Amniotic epithelial cell (primary cell): ENCODE data around the gene CD81.

ENCODE experiments used
- DNase-seq: peaks from one replicate; pipeline ENCODE4 v3.0.0-alpha.2; 2010; ENCODE audit warnings: low read depth

Gene CD81

DNA sequence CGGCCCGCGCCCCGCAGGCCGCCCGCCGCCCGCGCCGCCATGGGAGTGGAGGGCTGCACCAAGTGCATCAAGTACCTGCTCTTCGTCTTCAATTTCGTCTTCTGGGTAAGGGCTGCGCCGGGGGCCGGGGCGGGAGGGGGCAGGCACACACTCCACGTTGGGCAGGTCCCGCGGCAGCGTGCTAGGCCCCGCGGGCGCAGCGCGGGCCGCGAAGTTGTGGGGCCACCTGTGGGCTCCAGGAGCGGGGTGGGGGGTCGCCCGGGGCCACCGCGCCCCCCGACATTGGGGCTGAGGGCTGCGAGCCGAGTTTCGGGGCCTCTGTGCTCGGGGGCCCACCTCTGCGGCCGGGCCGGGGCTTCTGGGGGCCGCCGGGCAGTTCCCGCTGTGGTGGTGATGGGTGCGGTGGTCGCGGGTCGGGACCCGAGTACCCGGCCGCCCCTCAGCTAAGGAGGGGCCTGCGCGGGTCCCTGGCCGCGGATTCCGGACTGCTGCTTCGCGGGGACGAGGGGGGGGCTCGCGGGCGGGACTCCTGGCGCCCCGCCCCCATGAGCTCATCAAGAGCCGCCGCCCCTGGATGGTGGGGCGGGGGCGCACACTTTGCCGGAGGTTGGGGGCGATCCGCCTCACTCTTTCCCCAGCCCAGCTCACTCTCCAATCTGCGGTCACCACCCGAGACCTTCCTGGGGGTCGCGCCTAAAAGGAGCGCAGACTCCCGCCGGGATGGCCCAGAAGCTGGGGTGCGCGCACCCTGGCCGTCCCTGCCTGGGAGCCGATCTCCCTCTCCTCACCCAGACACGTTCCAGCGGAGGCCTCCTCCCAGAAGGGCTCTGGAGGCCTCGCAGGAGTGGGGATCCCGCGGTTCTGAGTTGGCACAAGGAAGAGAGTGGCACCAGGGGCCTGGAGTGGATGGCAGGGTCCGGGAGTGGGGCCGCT lies 667 bp downstream of the CD81 start:
- peak; percentile 20 for DNase-seq

DNA sequence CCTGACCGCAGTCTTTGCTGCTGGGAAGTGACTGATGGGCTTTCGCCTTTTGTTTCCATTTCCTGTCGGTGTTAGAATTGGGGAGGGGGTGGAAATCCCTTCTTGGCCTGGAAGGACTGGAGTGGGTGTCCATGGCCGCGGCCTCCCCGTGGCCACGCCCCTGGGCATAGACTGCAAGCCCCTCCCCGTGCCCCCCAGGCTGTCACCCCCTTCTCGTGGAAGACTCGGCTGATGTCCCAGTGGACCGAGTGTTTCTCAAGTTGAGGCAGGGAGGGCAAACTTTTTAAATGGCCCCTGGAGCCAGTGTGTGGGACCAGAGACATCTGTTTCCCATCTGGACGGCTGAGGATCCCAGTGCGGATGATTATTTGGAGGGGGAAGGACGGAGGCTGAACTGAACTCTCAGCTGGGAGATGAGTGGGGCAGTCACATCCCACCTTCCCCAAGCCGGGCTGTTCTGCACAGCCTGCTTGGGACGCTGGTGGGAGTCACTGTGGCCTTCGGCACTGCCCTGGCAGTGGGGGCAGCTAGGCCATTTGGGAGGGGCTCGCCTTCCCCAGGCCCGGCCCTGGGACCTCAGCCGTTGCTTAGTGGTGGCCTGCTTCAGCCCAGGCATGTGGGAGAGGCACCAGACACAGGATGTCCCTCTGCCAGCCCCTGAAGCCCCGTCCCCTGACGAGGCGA lies 1.6 kb downstream of the CD81 start:
- no peak for DNase-seq

DNA sequence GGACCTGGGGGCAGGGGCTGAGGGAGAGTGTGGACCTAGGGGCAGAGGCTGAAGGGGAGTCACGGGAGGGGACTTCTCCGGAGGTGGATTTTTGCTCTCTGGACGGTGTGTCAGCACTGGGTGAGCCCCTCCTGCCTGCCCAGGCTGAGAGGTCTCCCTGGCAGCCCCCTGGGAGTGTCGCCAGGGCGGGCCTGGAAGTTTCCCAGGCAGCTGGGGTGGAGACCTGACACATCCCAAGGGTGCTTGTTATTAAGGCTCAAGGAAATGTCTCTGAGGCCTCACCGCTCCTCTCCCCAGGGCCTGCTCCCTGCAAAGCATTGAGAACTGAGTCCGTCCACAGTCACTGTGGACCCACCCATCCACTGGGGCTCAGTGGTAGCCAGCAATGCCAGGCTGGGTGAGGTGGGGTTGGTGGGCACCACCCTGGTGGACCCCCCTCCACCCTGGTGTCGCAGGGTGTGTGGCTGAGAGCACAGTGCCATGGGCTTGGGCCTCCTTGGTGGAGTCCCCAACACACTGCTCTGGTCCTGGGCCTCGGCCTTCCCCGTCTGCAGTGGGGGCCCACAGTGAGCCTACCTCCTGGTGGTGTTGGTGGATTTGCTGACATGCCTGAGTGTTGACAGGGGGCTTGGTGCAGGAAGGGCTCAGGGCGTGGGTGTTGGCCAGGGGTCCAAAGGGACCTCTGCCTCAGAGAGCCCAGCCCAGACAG lies 2.5 kb downstream of the CD81 start:
- no peak for DNase-seq

DNA sequence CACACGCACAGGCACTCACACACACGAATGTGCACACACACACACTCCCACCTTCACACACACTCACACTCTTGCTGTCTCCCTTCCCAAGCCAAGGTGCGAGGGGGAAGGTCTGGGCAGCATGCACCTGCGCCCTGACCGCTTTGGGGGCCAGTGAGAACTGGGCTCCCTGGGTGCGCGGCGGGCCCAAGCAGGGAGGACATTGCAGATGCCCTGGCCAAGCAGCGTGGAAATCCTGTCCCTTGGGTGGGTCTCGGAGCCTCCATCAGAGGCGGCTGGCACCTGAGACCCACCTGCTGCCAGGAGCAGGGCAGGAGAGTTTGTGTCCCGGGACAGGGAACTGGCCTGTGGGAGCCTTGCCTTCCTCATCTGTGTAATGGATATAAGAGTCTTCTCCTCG lies 3.3 kb downstream of the CD81 start:
- DNase-seq: no peak

DNA sequence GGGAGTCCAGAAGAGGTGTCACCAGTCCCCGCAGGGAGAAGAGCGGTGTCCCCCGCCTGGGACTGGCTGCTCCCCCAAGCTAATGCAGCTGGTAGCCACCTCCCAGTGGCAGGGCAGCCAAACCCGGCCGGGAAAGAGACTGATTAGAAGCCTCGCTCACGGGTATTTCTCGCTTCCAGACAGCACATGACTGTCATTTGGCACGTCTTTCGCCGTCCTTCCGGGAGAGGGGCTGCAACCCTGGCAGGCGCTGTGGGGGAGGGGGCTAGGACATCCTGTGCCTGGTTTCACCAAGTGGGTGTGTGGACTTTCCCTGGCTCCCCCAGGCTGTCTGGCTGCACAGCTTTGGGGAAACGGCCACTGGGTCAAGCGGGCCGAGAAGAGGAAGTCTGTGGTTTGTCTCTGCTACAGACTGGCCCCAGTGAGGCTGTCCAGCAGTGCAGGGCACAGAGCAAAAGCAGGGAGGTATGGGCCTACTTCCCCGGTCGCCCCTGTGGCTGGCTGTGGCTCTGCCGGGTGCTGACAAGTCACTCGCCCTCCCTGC lies 3.8 kb downstream of the CD81 start:
- no peak for DNase-seq

DNA sequence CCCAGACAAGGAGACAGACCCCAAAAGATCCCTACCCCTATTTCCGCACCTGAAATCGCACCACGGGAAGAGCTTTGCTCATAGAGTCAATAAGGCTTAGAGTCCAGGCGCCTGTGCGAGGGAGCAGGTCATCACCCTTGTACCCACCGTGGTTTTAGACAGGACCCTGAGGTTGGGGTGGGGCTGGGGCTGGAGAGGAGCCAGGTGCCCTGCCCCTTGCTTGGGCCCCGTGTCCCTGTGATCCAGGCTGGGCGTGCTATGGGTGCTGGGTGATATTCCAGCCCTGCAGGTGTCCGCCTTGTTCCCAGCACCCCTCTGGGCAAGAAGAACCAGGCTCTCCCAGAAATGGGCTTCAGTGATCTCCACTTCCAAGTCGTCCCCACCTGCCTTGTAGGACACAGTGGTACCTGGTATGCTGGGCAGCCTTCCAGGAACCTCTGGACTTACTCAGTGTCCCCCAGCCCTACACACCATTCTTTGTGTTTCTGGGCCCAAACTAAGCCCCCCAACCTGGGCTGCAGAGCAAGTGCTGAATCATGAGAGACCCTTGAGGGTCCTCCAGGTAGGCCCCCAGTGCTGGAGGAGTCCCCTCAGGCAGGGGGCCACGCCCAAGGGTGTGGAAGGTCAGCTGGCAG lies 4.5 kb downstream of the CD81 start:
- DNase-seq: no peak

DNA sequence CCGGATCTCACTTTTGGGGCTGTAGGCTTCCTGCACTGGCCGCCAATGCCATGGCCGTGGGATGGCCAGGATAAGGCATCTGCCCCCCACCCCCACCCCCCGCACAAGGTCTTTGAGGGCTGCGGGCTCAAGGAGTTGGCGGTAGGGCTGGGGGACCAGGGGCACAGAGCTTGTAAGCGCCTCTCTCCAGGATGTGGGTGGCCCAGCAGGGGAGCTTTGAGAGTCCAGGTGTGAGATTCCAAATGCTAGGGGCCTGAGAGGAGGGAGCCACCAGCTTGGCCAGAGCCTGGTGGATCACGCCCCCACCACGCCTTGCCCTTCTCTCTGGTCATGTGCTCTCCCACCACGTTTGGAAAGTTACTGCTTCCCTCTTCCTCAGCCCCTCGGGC lies 5.0 kb downstream of the CD81 start:
- DNase-seq: no peak

DNA sequence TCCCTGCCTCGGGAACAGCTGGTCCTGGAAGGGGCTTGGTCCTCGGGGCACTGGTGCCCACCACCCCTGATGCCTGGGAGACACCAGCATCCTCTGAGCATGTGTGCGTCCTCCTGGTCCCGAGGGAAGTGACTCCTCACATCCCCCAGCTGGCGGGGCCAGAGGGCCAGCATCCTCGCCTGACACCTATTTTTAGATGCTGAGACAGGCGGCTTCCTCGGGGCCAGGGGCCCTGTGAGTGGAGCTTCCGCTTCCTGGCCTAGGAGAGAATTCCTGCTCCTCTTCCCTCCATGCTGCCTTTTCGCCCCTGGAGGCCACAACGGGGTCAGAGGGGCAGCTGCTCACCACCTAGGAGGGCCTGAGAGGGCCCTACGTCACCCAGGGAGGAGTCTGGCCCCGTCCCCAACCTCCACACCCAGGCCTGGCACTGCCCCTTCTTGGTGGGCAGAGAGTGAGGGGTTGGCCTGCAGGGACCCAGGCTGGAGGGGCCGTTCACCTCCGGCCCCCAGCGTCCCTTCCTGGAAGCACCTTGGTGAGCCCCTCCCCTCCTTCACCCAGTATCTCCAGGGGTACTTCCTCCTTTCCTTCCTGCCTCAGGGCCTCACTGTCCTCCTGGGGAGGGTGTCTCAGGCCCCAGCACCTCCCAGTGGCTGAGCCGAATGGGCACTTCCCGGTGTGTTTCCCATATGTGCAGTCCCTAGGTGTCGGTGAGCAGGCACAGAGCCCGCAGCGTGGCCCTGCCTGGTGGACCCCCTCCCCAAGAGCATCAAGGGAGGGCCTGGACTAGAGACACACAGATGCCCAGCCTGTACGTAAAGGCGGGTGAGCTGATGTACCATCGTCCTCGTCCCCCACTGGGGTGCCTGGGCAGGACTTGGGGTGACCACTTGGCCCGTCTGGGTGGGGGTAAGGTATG lies 6.1 kb downstream of the CD81 start:
- no peak for DNase-seq

DNA sequence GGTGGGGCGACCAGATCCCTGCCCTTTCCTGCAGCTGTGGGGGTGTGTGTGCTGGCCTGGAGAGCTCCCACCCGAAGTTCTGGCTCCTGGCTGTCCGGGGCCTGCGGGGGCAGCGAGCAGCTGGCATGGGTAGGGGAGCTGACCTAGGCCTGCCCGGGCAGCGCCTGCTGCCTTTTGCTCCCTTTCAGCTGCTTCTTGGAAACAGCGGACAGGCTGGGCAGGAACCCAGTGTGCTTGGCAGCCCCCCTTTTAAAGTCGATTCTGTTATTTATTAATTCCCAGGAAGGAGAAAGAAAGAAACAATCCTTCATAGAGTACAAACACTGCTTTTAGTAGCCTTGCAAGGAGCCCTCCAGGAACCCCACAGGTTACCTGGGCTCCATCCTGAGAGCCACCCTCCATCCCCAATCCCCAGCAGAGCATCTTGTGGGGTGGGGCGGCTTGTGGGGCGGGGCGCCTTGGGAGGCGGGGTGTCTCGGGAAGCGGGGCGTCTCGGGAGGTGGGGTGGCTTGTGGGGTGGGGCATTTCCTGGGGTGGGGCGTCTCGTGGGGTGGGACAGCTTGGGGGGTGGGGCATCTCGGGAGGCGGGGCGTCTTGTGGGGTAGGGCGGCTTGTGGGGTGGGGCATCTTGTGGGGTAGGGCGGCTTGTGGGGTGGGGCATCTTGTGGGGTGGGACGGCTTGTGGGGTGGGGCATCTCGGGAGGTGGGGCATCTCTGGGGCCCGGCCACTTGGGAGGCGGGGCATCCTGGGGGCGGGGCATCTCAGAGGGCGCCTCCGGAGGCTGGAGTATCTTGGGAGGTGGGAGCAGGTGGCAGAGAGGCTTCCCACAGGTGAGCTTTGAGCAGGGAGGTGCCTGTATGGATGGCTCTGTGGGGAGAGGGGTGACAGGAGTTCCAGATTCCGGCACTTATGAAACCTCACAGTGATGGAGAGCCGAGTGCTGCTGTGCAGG lies 7.0 kb downstream of the CD81 start:
- no peak for DNase-seq

DNA sequence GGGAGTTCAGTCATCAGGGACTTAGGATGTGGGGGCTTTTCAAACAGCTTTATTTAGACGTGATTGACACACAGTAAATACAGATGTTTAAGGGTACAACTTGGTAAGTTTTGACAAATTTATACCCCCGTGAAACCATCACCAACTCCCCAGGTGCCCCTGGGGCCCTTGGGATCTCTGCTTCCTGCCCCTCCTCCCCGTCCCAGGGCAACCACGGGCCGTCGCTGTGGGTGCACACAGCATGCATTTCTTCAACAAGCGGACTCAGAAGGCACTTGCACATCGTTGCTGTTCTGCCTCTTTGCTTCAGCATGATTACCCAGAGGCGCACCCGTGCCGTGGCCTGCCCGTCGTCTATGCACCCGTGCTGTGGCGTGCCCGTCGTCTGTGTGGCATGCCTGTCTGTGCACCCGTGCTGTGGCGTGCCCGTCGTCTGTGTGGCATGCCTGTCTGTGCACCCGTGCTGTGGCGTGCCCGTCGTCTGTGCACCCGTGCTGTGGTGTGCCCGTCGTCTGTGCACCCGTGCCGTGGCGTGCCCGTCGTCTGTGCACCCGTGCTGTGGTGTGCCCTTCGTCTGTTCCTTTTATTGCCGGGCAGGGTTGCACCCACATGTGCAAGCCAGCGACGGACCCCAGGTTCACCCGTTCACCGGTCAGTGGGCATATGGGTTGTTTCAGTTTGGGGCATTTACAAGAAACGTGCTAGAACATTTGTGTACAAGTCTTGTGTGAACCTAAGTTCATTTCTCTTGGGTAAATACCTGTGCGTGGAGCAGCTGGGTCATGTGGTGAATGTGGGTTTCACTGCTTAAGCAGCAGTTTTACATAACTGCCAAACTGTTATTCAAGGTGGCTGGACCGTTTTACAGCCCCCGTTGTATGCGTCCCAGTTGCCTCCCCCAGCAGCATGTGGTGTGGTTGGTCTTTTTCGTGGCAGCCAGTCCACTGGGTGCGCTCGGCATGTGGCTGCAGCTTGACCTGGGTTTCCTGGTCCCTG lies 8.3 kb downstream of the CD81 start:
- no peak for DNase-seq

DNA sequence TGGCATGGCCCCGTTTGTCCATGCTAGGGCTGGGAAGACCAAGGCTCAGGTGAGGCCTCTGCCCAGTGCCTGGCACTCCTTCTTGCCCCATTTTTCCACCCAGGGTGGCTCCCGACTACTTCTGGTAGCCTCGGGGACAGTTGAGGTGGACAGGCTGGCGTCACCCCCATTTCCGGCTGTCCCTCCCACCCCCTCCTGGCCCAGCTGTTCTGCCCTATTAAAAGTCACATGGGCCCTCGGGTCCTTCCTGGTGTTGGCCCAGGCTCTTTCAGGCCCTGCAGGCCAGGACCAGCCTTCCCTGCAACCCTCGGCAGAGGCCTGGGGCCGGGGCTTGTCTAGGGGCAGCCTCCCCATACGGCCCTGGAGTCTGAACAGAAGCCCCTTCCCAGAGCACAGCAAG lies 9.5 kb downstream of the CD81 start:
- no peak for DNase-seq

DNA sequence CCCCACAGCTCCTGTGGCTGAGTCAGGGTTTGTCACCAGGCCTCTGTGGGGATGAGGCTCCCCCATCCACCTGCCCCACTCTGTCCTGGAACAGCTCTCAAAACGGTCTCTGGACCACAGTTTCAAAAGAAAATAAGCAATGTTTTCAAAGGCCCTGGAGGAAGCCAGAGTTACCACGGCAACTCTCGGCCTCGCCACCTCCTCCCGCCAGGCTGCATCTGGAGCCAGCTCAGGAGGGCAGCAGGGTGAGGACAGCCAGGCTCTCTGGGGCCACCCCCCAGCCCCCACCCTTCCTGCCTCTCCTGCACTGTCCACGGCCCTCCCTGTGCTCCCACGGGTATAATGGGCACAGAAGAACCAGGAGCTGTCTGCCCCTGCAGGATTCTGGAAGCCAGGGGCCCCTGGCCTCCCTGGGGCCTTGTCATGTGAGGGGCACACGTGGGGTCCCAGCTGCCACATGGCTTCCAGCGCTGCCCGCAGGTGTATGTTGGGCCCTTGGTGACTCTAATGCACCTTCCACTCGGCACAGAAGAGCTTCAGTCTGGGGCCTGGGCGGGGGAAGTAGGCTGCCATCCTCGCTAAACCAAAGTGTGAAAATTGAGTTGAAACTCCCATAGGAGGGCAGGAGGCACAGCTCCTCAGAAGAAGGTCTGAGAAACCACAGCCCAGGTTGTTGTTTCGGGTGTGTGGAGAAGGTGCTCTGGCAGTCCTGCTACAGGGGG lies 10.3 kb downstream of the CD81 start:
- peak; percentile 23 for DNase-seq

DNA sequence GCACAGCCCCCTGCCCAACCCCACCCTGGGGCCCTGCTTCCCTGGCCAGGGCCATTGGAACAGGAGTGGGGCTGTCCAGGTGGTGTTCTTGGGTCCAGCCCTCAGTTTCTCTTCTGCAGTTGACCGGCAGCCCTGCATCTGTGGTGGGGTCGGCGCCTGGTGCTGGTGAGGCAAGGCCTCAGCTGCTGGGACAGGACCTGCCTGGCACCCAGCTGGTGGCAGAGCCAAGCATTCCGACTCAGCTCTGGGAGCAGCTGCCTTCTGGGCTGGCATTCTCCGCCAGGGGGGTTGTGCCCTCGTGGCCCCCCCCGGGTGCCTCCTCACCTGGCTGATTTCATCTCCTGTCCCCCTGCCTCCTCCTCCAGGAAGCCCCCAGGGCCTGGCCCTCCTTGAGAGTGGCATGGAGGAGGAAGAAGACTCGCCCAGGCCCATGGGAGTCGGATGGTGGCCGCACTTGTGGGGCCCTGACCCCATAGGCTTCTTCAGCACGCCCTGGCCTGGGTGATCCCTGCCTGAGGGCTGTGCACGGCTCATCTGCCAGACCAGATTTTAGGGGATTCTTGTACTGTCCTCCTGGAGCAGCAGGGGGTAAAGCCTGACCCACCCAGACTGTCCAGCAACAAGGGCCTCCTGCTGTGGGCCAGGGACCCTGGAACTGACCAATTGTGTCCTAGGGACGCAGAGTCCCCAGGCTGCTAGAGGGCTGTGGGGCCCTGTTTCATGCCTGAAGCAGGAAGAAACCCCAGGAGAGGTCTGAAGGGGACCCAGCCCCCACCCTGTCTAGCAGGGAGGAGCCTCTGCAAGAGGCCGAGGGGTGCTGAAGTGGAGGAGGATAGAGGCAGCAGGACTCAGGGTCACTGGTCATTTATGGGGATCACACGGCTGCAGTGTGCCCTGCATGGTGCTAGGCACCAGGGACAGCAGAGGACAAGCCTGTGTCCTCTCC lies 11.6 kb downstream of the CD81 start:
- DNase-seq: no peak

DNA sequence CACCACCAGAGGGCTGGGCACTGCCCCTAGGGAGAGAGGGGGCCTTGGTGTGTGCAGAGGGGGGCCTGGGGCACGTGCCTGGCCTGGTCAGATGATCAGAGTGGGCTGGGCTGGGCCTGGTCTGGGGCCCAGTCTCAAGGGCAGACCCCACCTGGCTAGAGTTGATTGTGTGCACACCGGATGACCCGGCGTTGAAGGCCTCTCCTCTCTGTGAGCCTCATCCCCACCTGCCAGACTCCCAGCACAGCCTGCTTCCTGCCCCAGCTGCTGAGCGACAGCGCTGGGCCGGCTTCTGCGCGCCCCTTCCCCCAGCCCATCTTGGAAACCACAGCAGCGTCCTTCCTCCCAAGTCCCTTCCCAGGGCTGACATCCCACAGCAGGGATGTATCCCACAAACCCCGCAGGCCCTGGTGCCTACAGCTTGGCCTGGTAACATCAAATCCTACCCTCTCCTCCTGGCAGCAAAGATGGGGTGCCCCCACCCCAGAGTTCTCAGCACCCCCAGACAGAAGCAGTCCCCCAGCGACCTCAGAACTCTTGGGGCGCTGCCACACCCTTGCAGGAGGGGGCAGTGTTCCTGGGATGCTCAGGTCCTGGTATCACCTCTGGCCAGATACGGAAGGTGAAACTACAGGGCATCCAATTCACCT lies 12.4 kb downstream of the CD81 start:
- no peak for DNase-seq

DNA sequence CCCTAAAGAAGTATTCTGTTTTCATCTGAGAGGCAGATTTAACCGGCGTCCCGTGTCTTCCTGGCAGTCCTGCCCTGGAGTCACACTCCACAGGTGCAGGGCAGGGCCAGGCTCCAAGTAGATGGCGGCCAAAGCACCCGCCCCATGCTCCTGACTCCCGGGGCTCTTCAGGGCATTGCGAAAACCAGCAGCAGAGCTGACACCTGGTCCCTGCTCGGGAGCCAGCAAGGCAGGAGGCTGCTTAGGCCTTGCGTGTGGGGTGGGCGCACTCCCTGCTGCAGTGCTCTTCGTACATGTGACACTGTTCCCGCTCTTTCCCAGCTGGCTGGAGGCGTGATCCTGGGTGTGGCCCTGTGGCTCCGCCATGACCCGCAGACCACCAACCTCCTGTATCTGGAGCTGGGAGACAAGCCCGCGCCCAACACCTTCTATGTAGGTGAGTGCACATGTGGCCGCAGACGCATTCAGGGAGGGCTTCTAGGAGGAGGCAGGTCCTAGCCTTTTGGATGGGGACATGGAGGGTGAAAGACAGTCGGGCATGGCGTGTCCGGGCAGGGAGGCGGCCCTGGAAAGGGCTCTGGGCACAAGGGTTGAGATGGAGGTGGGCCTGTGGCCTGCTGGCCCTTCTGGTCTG lies 13.1 kb downstream of the CD81 start:
- DNase-seq: no peak

DNA sequence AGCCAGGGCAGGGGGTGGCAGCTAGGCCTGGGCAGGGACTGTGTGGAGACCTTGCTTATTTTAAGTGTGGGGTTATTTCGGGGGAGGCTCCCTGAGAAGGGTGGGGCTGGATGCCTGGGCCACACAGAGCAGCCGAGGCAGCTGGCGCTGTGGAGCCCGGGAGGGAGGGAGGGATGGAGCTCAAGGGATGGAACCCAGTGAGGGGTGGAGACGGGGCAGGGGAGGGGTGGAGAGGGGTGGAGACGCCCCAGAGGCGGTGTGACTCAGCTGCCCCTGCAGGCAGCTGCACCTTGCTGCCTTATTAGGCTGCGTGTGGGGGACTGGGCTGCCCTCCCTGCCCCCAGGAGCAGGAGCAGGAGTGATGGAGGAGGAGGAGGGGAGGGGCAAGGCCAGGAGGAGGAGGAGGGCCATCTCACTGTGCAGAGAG lies 13.6 kb downstream of the CD81 start:
- DNase-seq: peak; percentile 73
